OCI-LY1 (cell line): ENCODE results near the gene SBK3.

Source experiments
- H2AFZ ChIP-seq: fragments of 200-600 bp; sonication (generic), shearing (Covaris generic); 2 replicates; pipeline ENCODE4 v1.6.0; 2014; ENCODE audit warnings: antibody characterized with exemption, mild to moderate bottlenecking, low read length
- H3F3A ChIP-seq: fragments of 200-600 bp; sonication (generic), shearing (Covaris generic); 2 replicates; pipeline ENCODE4 v1.6.0; 2014; ENCODE audit warnings: mild to moderate bottlenecking, antibody characterized with exemption, low read length, moderate library complexity; ENCODE audit not compliant: insufficient read depth
- H3K27ac ChIP-seq: fragments of 200-600 bp; sonication (generic); 2 replicates; pipeline ENCODE4 v1.5.1; 2014; ENCODE audit warnings: low read length, mixed run types, mild to moderate bottlenecking, low read depth; ENCODE audit not compliant: poor library complexity, severe bottlenecking
- H3K27me3 ChIP-seq: fragments of 200-600 bp; sonication (generic); 2 replicates; pipeline ENCODE4 v1.6.0; 2014; ENCODE audit warnings: antibody characterized with exemption, mild to moderate bottlenecking, low read length, moderate library complexity; ENCODE audit not compliant: insufficient read depth
- H3K36me3 ChIP-seq: fragments of 200-600 bp; sonication (generic); 2 replicates; pipeline ENCODE4 v1.6.1; 2014; ENCODE audit warnings: mild to moderate bottlenecking, antibody characterized with exemption, low read length, moderate library complexity, mixed read lengths; ENCODE audit not compliant: insufficient read depth
- H3K4me1 ChIP-seq: fragments of 200-600 bp; sonication (generic); 2 replicates; pipeline ENCODE4 v1.5.1; 2014; ENCODE audit warnings: mild to moderate bottlenecking, low read length, moderate library complexity; ENCODE audit not compliant: insufficient read depth, severe bottlenecking
- H3K4me2 ChIP-seq: fragments of 200-600 bp; sonication (generic), shearing (Covaris generic); 2 replicates; pipeline ENCODE4 v1.6.1; 2014; ENCODE audit warnings: low read length
- H3K4me3 ChIP-seq: fragments of 200-600 bp; sonication (generic); 2 replicates; pipeline ENCODE4 v1.5.1; 2014; ENCODE audit warnings: low read length, low read depth, mild to moderate bottlenecking, mixed read lengths; ENCODE audit not compliant: poor library complexity, severe bottlenecking
- H3K79me2 ChIP-seq: fragments of 200-600 bp; shearing (Covaris generic); 2 replicates; pipeline ENCODE4 v1.6.1; 2016; ENCODE audit warnings: mixed run types, low read length, mixed read lengths; ENCODE audit not compliant: insufficient read depth
- H3K9ac ChIP-seq: fragments of 200-600 bp; sonication (generic), shearing (Covaris generic); 2 replicates; pipeline ENCODE4 v1.6.1; 2014; ENCODE audit warnings: mild to moderate bottlenecking, low read length, mixed read lengths
- H3K9me2 ChIP-seq: fragments of 200-600 bp; sonication (generic), shearing (Covaris generic); 2 replicates; pipeline ENCODE4 v1.6.1; 2014; ENCODE audit warnings: low read depth, mild to moderate bottlenecking, low read length, mixed read lengths
- H3K9me3 ChIP-seq: fragments of 200-600 bp; shearing (Covaris generic); 2 replicates; pipeline ENCODE4 v1.6.1; 2014; ENCODE audit warnings: low read length, mixed read lengths
- H4K20me1 ChIP-seq: fragments of 200-600 bp; sonication (generic), shearing (Covaris generic); 2 replicates; pipeline ENCODE4 v1.6.0; 2016; ENCODE audit warnings: mild to moderate bottlenecking, low read length; ENCODE audit not compliant: insufficient read depth
- EZH2 ChIP-seq: fragments of 200-600 bp; sonication (generic), shearing (Covaris generic); IDR thresholded peaks from 2 replicates; pipeline ENCODE4 v1.8.0; 2017; ENCODE audit warnings: borderline replicate concordance, mixed run types, mild to moderate bottlenecking, antibody characterized with exemption, low read length, moderate library complexity, mixed read lengths
- TF ChIP-seq, protein P1 (sequence below): fragments of 200-600 bp; sonication (generic), shearing (Covaris generic); IDR thresholded peaks from 2 replicates; pipeline ENCODE4 v1.5.1; 2017; ENCODE audit warnings: mild to moderate bottlenecking, antibody characterized with exemption, low read length, moderate library complexity, mixed read lengths

Gene SBK3

GRCh38 chr19:55545443-55545842, at the start of gene SBK3:
Gene SBK3, minus strand, starts transcription at chr19:55545543. Its CDS starts 0 bp downstream, at chr19:55545543.
- Histone ChIP-seq H3K27ac (no peak within 1 kb of the TSS), H3K4me2 (no peak within 1 kb of the TSS), H4K20me1 (no peaks in the 10 kb centered on the region), H2AFZ (no peak within 1 kb of the TSS), H3K4me3 (no peak within 1 kb of the TSS), H3K4me1 (no peaks in the 10 kb centered on the region), H3K27me3 (peaks cover 9% of the 10 kb centered on the region; the same call in 1 of the 2 replicates), H3K36me3 (no peaks in the 10 kb centered on the region), H3K9ac (no peak within 1 kb of the TSS), H3K9me3 (no peaks in the 10 kb centered on the region), H3F3A (no peaks in the 10 kb centered on the region), H3K9me2 (no peaks in the 10 kb centered on the region), H3K79me2 (no peaks in the 10 kb centered on the region)
- TF ChIP-seq, protein P1, sequence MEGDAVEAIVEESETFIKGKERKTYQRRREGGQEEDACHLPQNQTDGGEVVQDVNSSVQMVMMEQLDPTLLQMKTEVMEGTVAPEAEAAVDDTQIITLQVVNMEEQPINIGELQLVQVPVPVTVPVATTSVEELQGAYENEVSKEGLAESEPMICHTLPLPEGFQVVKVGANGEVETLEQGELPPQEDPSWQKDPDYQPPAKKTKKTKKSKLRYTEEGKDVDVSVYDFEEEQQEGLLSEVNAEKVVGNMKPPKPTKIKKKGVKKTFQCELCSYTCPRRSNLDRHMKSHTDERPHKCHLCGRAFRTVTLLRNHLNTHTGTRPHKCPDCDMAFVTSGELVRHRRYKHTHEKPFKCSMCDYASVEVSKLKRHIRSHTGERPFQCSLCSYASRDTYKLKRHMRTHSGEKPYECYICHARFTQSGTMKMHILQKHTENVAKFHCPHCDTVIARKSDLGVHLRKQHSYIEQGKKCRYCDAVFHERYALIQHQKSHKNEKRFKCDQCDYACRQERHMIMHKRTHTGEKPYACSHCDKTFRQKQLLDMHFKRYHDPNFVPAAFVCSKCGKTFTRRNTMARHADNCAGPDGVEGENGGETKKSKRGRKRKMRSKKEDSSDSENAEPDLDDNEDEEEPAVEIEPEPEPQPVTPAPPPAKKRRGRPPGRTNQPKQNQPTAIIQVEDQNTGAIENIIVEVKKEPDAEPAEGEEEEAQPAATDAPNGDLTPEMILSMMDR = no peak
- no peak for TF ChIP-seq EZH2

DNA sequence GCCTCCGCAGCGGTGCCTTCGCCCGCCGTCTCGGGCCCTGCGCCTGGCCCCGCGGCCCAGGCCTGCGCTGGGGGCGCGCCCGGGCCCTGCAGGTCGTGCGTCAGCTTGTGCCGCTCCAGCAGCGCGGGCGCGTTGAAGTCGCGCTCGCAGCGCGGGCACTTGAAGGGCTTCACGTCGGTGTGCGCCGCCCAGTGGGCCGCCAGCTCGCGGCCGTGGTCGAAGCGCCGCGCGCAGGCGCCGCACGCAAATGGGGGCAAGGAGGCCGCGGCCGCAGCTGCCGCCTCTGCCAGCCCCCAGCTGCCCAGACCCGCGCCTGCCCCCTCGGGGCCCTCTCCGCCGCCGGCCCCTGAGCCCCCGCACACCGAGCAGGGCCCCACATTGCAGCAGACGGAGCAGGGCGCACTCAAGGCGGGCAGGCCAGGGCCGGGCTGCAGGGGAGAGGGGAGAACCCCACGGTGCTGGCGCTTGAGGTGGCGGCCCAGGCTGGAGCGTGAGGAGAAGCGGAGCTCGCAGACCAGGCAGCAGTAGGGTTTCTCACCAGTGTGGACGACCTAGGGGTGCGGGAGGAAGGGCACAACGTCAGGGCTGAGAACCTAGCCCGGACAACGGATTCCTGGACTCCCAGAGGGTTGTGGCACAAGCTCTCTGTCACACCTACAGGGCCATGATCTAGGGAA, 47.9 kb upstream of the SBK3 start:
- H3K36me3 ChIP-seq = peaks cover 20% of the 10 kb centered on the region
- no peak overlapping the region for H3K9ac ChIP-seq
- H3F3A ChIP-seq = no peaks in the 10 kb centered on the region
- TF ChIP-seq, protein P1 = no peak
- H3K27me3 ChIP-seq = no peaks in the 10 kb centered on the region
- no peak overlapping the region for H3K4me2 ChIP-seq
- no peak overlapping the region for H2AFZ ChIP-seq
- H3K4me1 ChIP-seq = no peaks in the 10 kb centered on the region
- H3K27ac ChIP-seq = no peak overlapping the region
- H3K4me3 ChIP-seq = no peak overlapping the region
- no peaks in the 10 kb centered on the region for H4K20me1 ChIP-seq
- no peaks in the 10 kb centered on the region for H3K79me2 ChIP-seq
- no peaks in the 10 kb centered on the region for H3K9me2 ChIP-seq
- no peaks in the 10 kb centered on the region for H3K9me3 ChIP-seq

- Histone ChIP-seq H3K27me3 (no peaks in the 10 kb centered on the region), H3K36me3 (peaks cover 20% of the 10 kb centered on the region), H3K27ac (no peak overlapping the region), H3F3A (no peaks in the 10 kb centered on the region), H4K20me1 (no peaks in the 10 kb centered on the region), H3K79me2 (no peaks in the 10 kb centered on the region), H3K9me2 (no peaks in the 10 kb centered on the region), H3K4me3 (no peak overlapping the region), H3K9ac (no peak overlapping the region), H3K4me2 (no peak overlapping the region), H2AFZ (no peak overlapping the region), H3K9me3 (no peaks in the 10 kb centered on the region), H3K4me1 (no peaks in the 10 kb centered on the region)
- TF ChIP-seq EZH2 = no peak
- TF ChIP-seq, protein P1 = no peak
These were observed 47.2 kb upstream of the SBK3 start for GRCh38 chr19:55592391-55593090.
